HG03378 (cell line): ENCODE results near the gene INPP5E.

Source experiments
- ATAC-seq: cut with Tn5 transposase; IDR thresholded peaks from one replicate; pipeline ENCODE4 v1.9.1; 2021; ENCODE audit warnings: mild to moderate bottlenecking, moderate library complexity; ENCODE audit not compliant: unreplicated experiment

The INPP5E gene

DNA sequence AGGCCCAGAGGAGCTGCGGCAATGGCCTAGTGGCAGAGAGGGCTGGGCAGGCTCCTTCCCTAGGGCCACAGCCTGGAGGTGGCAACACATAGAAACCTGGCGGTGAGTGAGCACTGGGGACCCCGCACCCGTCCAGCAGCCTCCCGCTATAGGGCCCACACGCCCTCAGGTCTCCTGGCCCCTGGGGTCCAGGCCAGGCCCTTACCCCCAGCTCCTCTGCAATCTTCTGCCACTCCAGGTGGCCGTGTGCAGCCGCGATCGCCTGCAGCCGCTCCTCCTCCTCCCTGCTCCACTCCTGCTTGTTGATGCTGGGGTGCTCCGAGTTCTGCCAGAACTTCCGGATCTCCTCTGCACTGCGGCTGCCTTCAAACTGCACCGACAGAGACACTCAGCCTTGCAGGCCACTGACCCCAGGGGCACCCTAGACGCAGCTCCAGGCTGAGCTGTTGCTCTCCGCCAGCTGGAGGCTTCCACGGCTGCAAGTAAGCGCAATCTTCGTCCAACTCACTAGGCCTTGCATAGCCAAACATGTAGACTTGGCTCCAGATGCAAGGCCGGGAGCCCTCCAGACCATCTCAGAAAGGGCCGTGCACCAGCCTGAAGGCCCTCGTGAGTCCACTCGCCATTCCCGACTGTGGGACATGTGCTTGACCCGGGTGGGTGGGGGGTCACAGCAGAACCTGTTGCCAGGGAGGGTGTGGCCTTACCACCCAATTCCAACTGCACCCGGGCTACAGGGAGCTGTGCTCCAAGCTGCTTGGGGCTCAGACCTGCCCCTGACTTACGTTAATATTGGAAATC lies 47.7 kb downstream of the INPP5E start:
- ATAC-seq, result no peak

DNA sequence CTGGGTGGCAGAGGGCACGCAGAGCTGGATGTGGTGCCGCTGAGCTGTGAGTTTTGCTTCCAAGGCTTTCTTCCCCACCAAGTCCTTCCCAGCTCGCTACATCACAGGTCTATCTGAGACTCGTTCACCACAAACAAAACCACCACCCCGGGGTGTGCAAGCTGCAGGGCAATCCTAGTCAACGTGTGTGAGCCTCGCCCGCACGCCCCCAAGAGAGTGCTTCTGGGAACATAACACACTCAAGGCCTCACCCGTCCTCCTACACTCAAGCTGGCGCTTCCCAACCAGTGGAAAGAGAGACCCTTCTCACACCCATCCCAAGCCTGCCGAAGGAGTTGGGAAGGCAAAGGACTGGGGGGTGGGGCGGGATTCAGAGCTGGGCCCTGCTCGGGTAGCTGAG lies 50.2 kb downstream of the INPP5E start:
- no peak for ATAC-seq

DNA sequence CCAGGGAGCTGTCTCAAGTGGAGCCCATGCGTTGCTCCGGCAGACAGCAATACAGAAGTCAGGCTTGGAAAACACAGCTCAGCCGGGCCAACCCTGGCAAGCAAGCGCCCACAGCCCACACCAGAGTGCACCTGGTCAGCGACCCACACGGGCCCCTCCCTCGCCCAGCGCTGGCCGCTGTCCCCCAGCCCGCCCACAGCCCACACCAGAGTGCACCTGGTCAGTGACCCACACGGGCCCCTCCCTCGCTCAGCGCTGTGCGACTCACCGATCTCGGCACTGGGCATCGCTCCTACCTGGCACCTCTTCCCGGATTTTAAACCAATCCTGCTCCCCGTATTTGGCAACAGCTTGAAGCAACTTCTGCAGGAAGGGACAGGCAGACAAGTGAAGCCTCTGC lies 52.4 kb downstream of the INPP5E start:
- ATAC-seq, result no peak

DNA sequence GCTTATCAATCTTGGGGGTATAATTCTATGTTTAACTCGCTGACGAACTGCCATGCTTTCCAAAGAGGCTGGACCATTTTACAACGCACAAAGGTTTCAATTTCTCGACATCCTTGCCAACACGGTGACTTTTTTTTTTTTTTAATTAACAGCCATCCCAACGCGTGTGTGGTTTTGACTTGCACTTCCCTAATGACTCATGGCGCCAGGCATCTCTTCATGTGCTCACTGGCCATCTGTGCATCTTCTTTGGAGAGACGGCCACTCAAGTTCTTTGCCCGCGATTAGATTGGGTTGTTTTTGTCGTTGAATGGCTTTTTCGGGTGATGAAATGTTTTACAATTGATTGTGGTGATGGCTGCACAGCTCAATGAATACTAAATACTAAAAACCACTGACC lies 53.6 kb downstream of the INPP5E start:
- no peak for ATAC-seq

DNA sequence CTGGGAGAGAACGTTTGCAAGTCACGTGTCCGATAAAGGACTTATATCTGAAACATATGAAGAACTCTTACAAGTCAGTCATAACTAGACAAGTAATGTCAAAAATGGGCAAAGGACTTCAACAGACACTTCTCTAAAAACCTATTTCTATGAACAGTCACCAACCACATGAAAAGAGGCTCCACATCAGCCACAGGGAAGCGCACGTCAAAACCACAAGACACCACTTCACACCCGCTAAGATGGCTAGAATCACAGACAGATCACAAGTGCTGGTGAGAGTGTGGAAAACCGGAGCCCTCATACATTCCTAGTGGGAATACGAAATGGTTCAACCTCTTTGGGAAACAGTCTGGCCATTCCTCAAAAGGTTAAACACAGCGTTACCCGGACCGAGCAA lies 54.6 kb downstream of the INPP5E start:
- ATAC-seq, result no peak

DNA sequence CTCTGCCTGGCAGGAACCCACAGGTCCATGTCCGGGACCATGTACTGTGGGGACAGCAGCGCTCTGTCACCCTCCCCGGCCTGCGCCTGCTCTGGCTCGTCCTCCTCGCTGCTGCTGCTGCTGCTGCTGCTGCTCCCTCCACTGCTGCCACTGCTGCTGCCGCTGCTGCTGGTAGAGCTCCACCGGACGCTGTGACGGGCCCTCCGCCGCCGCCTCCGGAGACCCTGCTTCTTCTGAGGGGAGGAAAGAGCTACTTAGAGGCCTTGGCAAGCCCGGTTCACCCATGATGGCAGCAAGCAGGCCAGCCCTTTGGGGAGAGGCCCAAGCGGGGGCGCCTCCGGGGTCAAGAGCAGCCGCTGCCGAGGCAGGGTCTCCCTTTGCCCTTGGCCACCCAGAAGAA lies 56.2 kb downstream of the INPP5E start:
- no peak for ATAC-seq

DNA sequence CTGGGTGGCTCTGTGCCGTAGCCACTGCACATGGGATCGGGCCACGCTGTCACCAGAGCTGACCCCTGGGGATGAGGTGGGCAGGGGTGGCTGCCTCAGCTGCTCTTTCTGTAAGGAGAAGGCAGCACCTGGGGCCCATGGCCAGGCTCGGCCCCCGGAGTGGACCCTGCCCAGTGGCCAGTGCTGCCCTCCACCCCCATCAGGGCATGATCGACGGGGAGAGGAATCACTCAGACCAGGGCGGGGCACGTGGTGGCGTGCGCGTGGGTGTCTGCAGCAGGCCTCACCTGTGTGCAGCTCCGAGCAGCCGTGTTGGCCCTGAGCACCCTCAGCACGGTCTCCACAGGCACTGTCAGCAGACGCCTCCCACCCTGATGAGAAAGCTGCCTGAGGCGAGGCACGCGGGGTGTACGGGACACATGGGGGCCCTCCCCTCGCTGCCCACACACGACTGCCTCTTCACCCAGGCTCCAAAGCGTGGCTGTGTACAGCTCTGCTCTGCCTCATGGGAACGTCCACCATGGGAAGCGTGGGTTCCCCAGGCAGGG lies 57.6 kb downstream of the INPP5E start:
- ATAC-seq, result no peak

DNA sequence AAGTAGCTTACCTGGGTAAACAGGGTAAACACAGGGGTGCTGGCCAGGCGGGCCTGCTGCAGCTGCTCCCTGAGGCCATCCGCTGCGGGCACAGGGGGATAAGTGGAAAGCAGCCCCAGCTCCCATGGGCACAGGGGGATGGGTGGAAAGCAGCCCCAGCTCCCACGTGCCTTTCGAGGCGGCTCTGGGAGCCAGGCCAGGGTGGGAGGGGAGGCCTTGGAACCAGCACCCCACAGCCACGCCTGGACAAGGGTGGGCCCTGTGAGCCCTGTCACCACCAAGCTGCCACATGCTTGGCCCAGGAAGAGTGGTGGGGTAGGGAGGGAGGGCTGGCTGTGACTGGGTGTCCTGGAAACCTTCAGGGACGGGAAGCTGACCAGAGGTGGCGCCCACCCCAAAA lies 58.3 kb downstream of the INPP5E start:
- ATAC-seq, result no peak

DNA sequence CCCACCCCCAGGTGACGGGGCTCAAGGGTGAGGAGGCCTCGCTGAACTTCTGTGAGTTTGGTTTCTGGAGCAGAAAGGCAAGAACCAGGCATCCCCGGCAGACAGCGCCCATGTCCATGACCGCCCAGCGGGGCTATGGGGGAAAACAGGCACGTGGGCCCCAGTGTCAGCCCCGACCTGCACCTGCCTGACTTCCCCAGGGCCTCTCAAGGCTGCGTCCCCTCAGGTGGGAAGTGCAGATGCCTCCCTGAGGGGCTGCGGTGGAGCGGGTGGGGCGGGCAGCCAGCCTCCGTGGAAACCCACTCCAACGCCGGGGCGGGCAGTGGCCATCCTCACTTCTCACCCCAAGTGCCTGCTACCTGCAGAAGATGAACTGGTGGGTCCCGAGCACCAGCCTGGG lies 59.3 kb downstream of the INPP5E start:
- ATAC-seq, result no peak

DNA sequence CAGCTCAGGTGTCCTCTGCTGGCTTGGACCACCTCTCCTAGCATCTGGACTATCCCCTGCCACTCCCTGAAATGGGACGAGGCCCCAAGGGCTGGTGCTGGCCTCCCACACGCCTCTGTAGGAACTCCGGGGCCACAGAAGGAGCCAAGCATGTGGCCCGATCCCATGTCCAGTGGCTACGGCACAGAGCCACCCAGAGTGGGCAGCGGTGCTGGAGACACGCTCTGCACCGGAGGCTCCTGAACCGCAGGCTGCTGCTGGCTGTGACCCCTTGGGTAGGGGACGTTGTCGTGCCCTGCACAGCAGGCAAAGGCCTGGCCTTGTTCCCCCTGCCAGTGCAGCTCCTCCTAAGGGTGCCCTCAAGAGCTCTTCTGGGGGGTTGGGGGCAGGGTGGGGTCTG lies 59.8 kb downstream of the INPP5E start:
- no peak for ATAC-seq

DNA sequence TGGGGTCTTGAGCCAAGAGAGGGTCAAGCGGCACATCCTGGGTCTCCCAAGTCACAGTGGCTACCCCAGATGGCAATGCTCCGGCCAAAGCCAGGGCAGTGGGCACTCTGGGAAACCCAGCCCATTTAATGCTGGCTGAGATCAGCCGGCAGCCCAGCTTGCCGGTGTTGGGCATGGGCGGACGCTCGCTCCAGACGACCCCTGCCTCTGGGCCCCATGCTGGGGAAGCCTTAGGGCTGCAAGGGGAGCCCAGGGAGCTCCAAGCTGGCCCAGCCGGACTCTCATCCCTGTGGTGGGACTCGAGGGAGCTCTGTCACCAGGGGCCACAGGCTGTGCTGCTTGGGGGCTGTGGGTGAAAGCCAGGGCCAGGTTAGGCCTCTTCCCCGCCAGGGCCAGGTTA lies 60.2 kb downstream of the INPP5E start:
- ATAC-seq, result no peak

DNA sequence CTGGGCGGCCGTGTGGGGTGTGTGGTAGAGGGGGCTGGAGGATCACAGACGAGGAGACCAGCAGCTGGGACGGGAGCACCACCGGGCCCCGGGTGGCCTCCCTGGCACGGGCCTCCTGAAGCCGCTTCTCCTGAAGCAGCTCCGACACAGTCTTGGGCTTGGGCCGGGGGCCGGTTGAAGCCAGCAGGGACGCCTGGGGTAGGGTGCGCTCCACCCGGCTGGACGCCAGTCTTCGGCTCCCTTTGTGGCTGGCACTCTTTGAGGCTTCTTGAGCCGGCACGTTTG lies 60.7 kb downstream of the INPP5E start:
- no peak for ATAC-seq
